ENCODE results near the gene BEGAIN.

The BEGAIN gene

GRCh38 chr14:100609941-100610391 is 22.7 kb upstream of the BEGAIN start:
- CTCF ChIA-PET, result no interaction called here
- DNase-seq (ENCODE audit: extremely low spot score), result no peak
- TF ChIP-seq CTCF (IDR thresholded peaks at IDR 0.05; ENCODE audit: control extremely low read depth, extremely low read depth, low read depth, missing control alignments), result no peak
- POLR2A ChIA-PET, result no interaction called here

- TF ChIP-seq CTCF (IDR thresholded peaks at IDR 0.05; ENCODE audit: control extremely low read depth, extremely low read depth, low read depth, missing control alignments), result no peak
- CTCF ChIA-PET, result no interaction called here
- POLR2A ChIA-PET, result no interaction called here
Observed at GRCh38 chr14:100609331-100609870, 22.2 kb upstream of the BEGAIN start.

GRCh38 chr14:100608586-100609330 is 21.5 kb upstream of the BEGAIN start:
- no peak for TF ChIP-seq CTCF (IDR thresholded peaks at IDR 0.05; ENCODE audit: control extremely low read depth, extremely low read depth, low read depth, missing control alignments)
- ChIA-PET POLR2A (interaction anchor here (0.6 kb wide), 1 partner anchor 187 kb away, joined by 5 read pairs; no protein-coding TSS in a partner anchor), CTCF (no interaction called here)
- no peak for DNase-seq (ENCODE audit: extremely low spot score)

More at GRCh38 chr14:100609331-100609870, 22.2 kb upstream of the BEGAIN start:
- no peak for DNase-seq (ENCODE audit: extremely low spot score)

- ChIA-PET POLR2A (interaction anchor here (0.6 kb wide), 1 partner anchor 188 kb away, joined by 5 read pairs; no protein-coding TSS in a partner anchor), CTCF (no interaction called here)
- no peak for DNase-seq (ENCODE audit: extremely low spot score)
- TF ChIP-seq CTCF (IDR thresholded peaks at IDR 0.05; ENCODE audit: control extremely low read depth, extremely low read depth, low read depth, missing control alignments), result no peak
Observed at GRCh38 chr14:100608064-100608463, 20.8 kb upstream of the BEGAIN start.

GRCh38 chr14:100607611-100607956 is 20.4 kb upstream of the BEGAIN start:
- TF ChIP-seq CTCF (IDR thresholded peaks at IDR 0.05; ENCODE audit: control extremely low read depth, extremely low read depth, low read depth, missing control alignments), result no peak
- CTCF ChIA-PET, result interaction anchor here (0.9 kb wide), 1 partner anchor 38 kb away, joined by 3 read pairs; no protein-coding TSS in a partner anchor
- POLR2A ChIA-PET, result no interaction called here
- no peak for DNase-seq (ENCODE audit: extremely low spot score)

- DNase-seq (ENCODE audit: extremely low spot score), result no peak
- TF ChIP-seq CTCF (IDR thresholded peaks at IDR 0.05; ENCODE audit: control extremely low read depth, extremely low read depth, low read depth, missing control alignments), result no peak
- ChIA-PET POLR2A (no interaction called here), CTCF (interaction anchor here (0.9 kb wide), 1 partner anchor 39 kb away, joined by 3 read pairs; no protein-coding TSS in a partner anchor)
Observed at GRCh38 chr14:100606687-100607610, 19.7 kb upstream of the BEGAIN start.
